Small intestine (tissue), 7 donors: ENCODE results near the gene PPP1R9B. TPM values are rescaled to one million over a fixed set of nuclear protein-coding genes. Genes with fewer than 3 reads are reported as not detected.

ENCODE experiments used
- DNase-seq, 2 donors: peaks; one replicate each; pipeline versions ENCODE4 v3.0.0 to v3.0.0-alpha.2; 2013
- FAIRE-seq: peaks from 2 replicates; lab custom pipeline; 2012; peaks lifted over from hg19 to GRCh38; lab: Jason Lieb, UNC
- H3K27ac ChIP-seq, 3 donors: one replicate each; pipeline ENCODE4 v1.5.1; 2013; ENCODE audit warnings: low read length in 2 of 3, mild to moderate bottlenecking in 2 of 3, control low read depth in 1 of 3, inconsistent platforms in 1 of 3, low read depth in 1 of 3, moderate library complexity in 1 of 3
- H3K27me3 ChIP-seq, 3 donors: one replicate each; pipeline ENCODE4 v1.6.1; 2013; ENCODE audit warnings: low read length in 3 of 3, inconsistent platforms in 1 of 3; ENCODE audit not compliant: control insufficient read depth in 3 of 3, insufficient read depth in 3 of 3
- H3K36me3 ChIP-seq, 3 donors: one replicate each; pipeline ENCODE4 v1.6.1; 2013; ENCODE audit warnings: low read length in 3 of 3, inconsistent platforms in 1 of 3, low read depth in 1 of 3, mild to moderate bottlenecking in 1 of 3, moderate library complexity in 1 of 3; ENCODE audit not compliant: control insufficient read depth in 3 of 3, insufficient read depth in 2 of 3
- H3K4me1 ChIP-seq, 3 donors: one replicate each; pipeline ENCODE4 v1.6.1; 2013; ENCODE audit warnings: low read length in 2 of 3, inconsistent platforms in 1 of 3, low read depth in 1 of 3, mild to moderate bottlenecking in 1 of 3, moderate library complexity in 1 of 3; ENCODE audit not compliant: control insufficient read depth in 3 of 3, insufficient read depth in 2 of 3
- H3K4me3 ChIP-seq, 3 donors: one replicate each; pipeline ENCODE4 v1.5.1; 2013; ENCODE audit warnings: low read length in 3 of 3, control low read depth in 1 of 3, inconsistent platforms in 1 of 3, low read depth in 1 of 3, mild to moderate bottlenecking in 1 of 3, moderate library complexity in 1 of 3
- H3K9me3 ChIP-seq, 2 donors: one replicate each; pipeline ENCODE4 v1.6.1; 2013; ENCODE audit warnings: low read depth in 1 of 2, low read length in 1 of 2; ENCODE audit not compliant: control insufficient read depth in 2 of 2, insufficient read depth in 1 of 2
- WGBS, 3 donors: extraction: QIAGEN DNeasy Blood & Tissue Kit; methylation state at CpG; one replicate each; pipeline ENCODE4 v1.1.7; 2013; 5-methylcytosine and 5-hydroxymethylcytosine counted together
- polyA plus RNA-seq, 4 donors: library from polyadenylated mRNA; stranded (reverse) in 3 of 4; unstranded in 1 of 4; fragments of 200-250 nt in 3 of 4; fragments of 120-200 nt in 1 of 4; gene quantifications; one replicate each; pipeline versions ENCODE4 v1.2.1 to v1.2.3, GENCODE V29; 2013
- donor health status: healthy with polysubstance abuse.
- donor health status: control.
- donor health status: control.
- donor health status: Bipolar disorder and iron deficiency.
- donor health status: healthy.

The PPP1R9B gene
- polyA plus RNA-seq, 4 donors: 14.1 to 31.8 (median 21.6) TPM

DNA sequence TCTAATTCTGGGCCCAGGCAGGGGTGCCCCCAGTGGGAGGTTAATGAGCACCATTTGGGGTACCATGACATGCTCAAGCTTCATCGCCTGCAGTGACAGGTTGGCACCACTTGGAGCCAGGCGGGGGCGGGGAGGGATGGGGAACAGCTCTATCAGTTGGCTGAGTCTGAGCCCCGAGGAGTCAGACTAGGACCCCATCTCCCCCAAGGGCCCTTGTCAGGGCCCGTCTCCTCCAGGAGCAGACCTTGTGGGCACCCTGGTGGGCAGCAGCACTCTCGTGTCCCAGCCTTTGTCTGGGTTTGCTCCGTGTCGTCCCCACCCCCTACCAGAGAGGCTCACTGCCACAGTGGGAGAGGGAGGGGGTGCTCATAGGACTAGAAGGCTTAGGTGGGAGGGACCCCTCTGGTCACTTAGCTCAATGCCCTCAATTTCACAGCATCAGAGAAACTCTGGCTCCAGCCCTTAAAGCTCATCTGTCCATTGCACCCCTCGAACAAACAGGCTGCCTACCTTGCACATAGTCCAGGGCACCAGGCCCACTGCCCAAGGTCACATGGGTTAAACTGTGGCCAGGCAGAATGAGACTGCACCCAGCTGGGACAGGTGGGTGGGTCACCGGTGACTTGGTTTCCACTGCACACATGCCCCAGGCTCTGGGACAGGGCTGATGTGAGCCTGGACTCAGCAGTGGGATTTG lies 4.1 kb downstream of the PPP1R9B start:
- Histone ChIP-seq H3K36me3 (peaks cover 7 to 64% (median 15%) of the 10 kb centered on the region in 3 donors), H3K4me1 (peaks cover 3 to 45% (median 13%) of the 10 kb centered on the region in 3 donors), H3K4me3 (no peak overlapping the region), H3K27ac (no peak overlapping the region), H3K27me3 (no peaks in the 10 kb centered on the region), H3K9me3 (no peaks in the 10 kb centered on the region)
- WGBS, 3 donors: 70 to 82% (median 76%) methylated on average over 10 of the region's 10 CpGs
- FAIRE-seq: no peak
- no peak for DNase-seq

DNA sequence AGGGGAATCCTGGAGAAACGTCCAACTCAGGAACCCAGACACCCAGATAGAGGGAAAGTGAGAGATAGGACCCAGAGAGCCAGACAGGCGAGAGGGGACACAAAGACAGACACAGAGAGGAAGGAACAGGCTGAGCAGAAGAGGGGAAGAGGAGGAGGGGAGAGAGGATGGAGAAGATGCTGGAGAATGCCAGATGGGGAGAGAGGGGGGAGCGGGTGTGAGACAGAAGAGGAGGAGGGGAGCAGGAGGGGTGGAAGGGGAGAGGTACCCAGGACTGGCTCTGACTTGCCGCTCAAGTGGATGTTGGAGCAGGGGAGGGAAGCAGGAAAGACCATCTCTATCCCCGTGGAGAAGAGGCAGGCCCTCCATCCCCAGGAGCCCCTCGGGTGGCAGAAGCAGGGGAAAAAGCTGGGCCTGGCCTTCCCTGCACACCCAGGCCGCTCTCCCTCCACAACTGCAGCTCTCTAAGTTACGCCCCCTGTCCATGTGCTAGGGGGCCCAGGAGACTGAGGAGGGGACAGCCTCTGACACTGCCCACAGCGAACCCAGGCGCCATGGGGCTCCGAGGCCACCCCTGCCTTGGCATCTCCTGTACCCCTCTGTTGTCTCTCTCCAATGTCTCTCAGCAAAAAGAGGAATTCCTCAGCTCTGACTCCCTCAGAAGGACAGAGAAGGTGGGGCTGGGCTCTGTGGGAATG lies 4.8 kb downstream of the PPP1R9B start:
- no peak overlapping the region for H3K4me3 ChIP-seq
- DNase-seq: no peak
- FAIRE-seq: no peak
- no peak overlapping the region for H3K27ac ChIP-seq
- WGBS, 3 donors: 71 to 80% (median 78%) methylated on average over 11 of the region's 11 CpGs
- peaks cover 3 to 42% (median 13%) of the 10 kb centered on the region in 3 donors for H3K4me1 ChIP-seq
- no peaks in the 10 kb centered on the region for H3K27me3 ChIP-seq
- H3K9me3 ChIP-seq: peaks cover 0 to under 1% of the 10 kb centered on the region in 2 donors
- H3K36me3 ChIP-seq: peaks cover 7 to 71% (median 17%) of the 10 kb centered on the region in 3 donors

DNA sequence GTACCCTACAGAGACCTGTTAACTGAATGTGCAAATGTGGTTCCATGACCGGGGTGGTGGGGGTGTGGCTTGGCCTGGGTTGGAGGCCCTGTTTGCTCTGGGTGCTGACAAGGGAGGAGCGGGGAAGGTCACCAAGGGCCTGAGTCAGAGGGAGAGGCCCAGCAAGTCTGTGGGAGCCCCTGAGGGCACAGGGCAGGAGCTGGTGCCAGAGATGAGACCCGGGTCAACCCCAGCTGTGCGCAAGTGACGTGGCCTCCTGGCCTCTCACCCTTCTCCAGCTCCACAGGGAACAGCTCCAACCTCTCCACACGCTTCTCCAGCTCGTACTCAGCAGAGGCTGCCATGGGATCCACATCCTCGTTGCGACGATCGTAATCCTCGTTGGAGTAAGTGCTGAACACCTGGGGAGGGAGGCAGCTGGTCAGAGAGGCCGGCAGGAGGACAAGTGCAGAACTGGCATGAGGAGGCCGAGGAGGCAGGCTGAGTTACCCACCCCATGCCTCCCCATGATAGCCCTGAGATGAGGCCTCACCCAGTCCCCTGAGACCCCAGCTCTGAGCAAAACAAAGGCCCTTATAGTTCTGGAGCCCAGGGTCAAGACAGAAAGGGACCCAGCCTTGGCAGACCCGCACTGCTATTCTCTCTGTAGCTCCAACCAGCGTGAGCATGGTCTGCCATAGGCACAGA lies 5.5 kb downstream of the PPP1R9B start:
- Histone ChIP-seq H3K27ac (peak overlapping the region in 1 of 3 donors; percentile 14), H3K36me3 (peaks cover 7 to 78% (median 20%) of the 10 kb centered on the region in 3 donors)

DNA sequence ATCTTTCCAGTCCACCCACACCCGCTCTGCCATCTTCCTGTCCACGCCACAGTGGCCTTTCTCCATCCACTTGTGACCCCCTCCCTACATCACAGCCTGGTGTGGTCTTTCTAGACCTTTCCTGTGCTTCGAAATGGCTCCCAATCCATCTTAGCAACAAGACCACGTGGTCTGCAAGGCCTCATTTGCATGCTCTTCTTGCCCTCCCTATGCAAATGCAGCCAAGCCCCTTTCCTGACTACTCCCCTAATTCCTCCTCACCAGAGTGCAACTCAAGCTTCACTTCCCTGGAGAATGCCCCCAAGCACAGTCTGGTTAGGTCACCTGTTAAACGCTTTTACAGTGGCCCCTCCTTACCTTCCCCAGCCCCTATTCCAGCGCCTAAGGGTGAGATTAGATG lies 6.1 kb downstream of the PPP1R9B start:
- Histone ChIP-seq H3K27ac (no peak overlapping the region), H3K4me1 (peaks cover 3 to 46% (median 13%) of the 10 kb centered on the region in 3 donors), H3K9me3 (peaks cover 0 to 8% of the 10 kb centered on the region in 2 donors), H3K4me3 (no peak overlapping the region), H3K36me3 (peaks cover 7 to 84% (median 20%) of the 10 kb centered on the region in 3 donors), H3K27me3 (no peaks in the 10 kb centered on the region)
- DNase-seq (no peak), FAIRE-seq (no peak)
- WGBS, 3 donors: 81 to 91% (median 87%) methylated on average over 6 of the region's 6 CpGs

More for the DNA sequence above, 5.5 kb downstream of the PPP1R9B start:
- DNase-seq (peak in 1 of 2 donors; percentile 48), FAIRE-seq (no peak)
- Histone ChIP-seq H3K4me3 (no peak overlapping the region), H3K4me1 (peaks cover 3 to 46% (median 13%) of the 10 kb centered on the region in 3 donors), H3K9me3 (peaks cover 0 to 7% of the 10 kb centered on the region in 2 donors), H3K27me3 (no peaks in the 10 kb centered on the region)
- 76 to 79% (median 76%) methylated on average over 16 of the region's 16 CpGs for WGBS, 3 donors

DNA sequence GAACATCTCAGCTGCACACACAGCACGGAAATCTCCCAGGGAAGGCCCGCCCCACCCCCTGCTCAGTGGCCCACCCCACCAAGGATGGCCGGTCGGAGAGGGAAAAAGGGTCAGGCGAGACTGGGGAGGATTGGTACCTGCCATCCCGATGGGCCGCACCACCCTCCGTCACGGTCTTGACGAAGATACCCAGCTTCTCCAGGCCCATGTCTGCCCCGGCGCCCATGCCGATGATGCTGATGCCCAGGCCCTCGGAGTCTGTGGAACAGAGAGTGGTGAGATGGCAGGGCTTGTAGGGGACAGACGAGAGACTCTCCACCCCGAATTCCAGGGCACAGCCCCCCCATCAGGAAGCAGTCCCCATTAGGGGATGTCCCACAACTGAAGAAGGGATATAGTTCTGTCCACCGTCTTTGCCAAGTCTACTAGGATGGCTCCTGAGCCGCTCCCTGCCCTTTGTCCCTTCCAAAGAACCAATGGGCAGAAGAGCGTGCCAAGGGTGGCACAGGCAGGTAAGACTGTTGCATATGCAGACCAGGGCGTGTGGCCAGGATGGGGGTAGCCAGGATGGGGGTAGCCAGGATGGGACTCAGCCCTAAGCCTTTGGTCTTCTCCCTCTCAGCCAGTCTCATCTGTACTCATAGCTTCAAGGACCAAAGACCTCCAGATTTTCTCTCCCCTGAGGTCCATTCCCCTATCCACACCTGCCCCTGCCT lies 6.9 kb downstream of the PPP1R9B start:
- Histone ChIP-seq H3K4me3 (no peak overlapping the region), H3K27me3 (no peaks in the 10 kb centered on the region), H3K36me3 (peaks cover 7 to 92% (median 27%) of the 10 kb centered on the region in 3 donors), H3K4me1 (peaks cover 3 to 46% (median 13%) of the 10 kb centered on the region in 3 donors), H3K27ac (no peak overlapping the region), H3K9me3 (peaks cover 0 to 8% of the 10 kb centered on the region in 2 donors)
- WGBS, 3 donors: 90 to 91% (median 90%) methylated on average over 20 of the region's 20 CpGs
- FAIRE-seq (no peak), DNase-seq (no peak)

DNA sequence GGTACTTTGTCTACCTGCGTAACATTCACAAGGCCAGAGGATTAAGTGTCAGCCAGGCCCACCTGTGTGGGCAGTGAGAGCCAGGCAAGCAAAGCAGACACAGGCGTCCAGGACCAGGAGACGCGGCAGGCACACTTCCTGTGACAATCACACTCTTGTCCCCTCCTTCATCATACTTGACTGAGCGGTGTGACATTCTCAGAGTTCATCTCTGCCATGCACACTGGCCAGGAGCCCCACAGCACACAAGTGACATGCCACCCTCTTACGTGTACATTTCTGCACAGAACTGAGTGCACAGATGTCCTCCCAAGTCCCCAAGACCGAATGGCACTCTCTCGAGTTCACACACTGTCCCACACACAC lies 8.7 kb downstream of the PPP1R9B start:
- Histone ChIP-seq H3K4me3 (no peak overlapping the region), H3K27me3 (no peaks in the 10 kb centered on the region), H3K36me3 (peaks cover 11 to 100% (median 31%) of the 10 kb centered on the region in 3 donors), H3K27ac (no peak overlapping the region), H3K9me3 (peaks cover 0 to 8% of the 10 kb centered on the region in 2 donors), H3K4me1 (peaks cover 0 to 28% (median 0%) of the 10 kb centered on the region in 3 donors)
- DNase-seq (no peak), FAIRE-seq (no peak)
- 64 to 83% (median 73%) methylated on average over 8 of the region's 8 CpGs for WGBS, 3 donors

DNA sequence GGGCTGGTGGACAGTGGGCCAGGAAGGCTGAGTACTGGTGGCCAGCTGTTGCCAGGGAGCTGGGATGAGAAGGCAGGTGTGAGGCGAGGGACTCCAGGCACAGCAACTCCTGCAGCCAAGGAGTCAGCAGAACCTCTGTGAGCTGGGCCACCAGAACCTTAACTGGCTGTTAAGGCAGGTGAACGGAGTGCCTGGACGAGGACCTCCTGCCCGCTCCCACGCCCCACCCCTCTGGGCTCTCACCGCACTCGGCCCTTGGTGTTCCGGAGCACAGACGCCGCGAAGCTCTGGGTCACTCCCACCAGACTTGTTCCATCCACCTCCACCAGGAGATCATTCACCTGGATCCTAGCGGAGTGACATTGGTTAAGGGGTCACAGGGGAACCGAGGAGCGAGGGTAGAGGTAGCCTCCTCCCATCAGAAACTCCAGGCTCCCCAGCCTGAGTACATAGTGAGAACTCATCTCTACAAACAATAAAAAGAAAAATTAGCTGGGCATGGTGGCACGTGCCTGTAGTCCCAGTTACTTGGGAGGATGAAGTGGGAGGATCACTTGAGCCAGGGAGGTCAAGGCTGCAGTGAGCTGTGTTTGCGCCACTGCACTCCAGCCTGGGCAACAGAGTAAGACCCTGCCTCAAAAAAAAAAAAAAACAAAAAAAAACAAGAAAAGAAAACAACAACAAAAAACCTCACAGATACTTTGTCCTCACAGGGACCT lies 9.3 kb downstream of the PPP1R9B start:
- WGBS, 3 donors: 89 to 96% (median 90%) methylated on average over 16 of the region's 16 CpGs
- peaks cover 0 to 22% (median 0%) of the 10 kb centered on the region in 3 donors for H3K4me1 ChIP-seq
- no peak overlapping the region for H3K4me3 ChIP-seq
- FAIRE-seq (no peak), DNase-seq (no peak)
- peaks cover 14 to 100% (median 34%) of the 10 kb centered on the region in 3 donors for H3K36me3 ChIP-seq
- peak overlapping the region in 1 of 3 donors; percentile 0 for H3K27ac ChIP-seq
- no peaks in the 10 kb centered on the region for H3K27me3 ChIP-seq
- peaks cover 0 to 8% of the 10 kb centered on the region in 2 donors for H3K9me3 ChIP-seq
